H1 (cell line): ENCODE results near the gene CACNA1C. TPM values are rescaled to one million over a fixed set of nuclear protein-coding genes. Genes with fewer than 3 reads are reported as not detected.

Experiments
- CBX5 ChIP-seq: fragments of 300-800, 300-1000 bp; sonication (generic); IDR thresholded peaks from 2 replicates; pipeline ENCODE4 v1.7.1; 2016; ENCODE audit warnings: antibody characterized with exemption, low read length, low read depth
- CEBPB ChIP-seq: IDR thresholded peaks from 2 replicates; pipeline ENCODE4 v1.6.1; 2012; ENCODE audit warnings: low read depth, low read length
- EGR1 ChIP-seq: IDR thresholded peaks from 2 replicates; pipeline ENCODE4 v1.6.1; 2011; ENCODE audit warnings: low read depth, low read length, borderline replicate concordance
- EP300 ChIP-seq, 2 experiments: IDR thresholded peaks; 1 replicate in 1 of 2; 2 replicates in 1 of 2; pipeline ENCODE4 v1.6.1; 2011 to 2012; ENCODE audit warnings: low read depth in 2 of 2, low read length in 2 of 2, mild to moderate bottlenecking in 2 of 2, borderline replicate concordance in 1 of 2, inconsistent platforms in 1 of 2, moderate library complexity in 1 of 2
- GABPA ChIP-seq: IDR thresholded peaks from 2 replicates; pipeline ENCODE4 v1.6.1; 2011; ENCODE audit warnings: mild to moderate bottlenecking, low read length, moderate library complexity, borderline replicate concordance; ENCODE audit not compliant: insufficient read depth
- GTF2F1 ChIP-seq: IDR thresholded peaks from 2 replicates; pipeline ENCODE4 v1.6.1; 2012; ENCODE audit warnings: low read depth, low read length, improper control_type of control experiment, borderline replicate concordance
- HDAC2 ChIP-seq, 2 experiments: fragments of 300-600 bp in 1 of 2; sonication (generic) in 1 of 2; IDR thresholded peaks; 2 replicates each; pipeline ENCODE4 v1.6.1; 2011 to 2012; ENCODE audit warnings: low read depth in 2 of 2, low read length in 2 of 2, mild to moderate bottlenecking in 2 of 2, moderate library complexity in 2 of 2, borderline replicate concordance in 1 of 2, inconsistent platforms in 1 of 2
- KDM5A ChIP-seq: fragments of 200-600 bp; IDR thresholded peaks from 2 replicates; pipeline ENCODE4 v1.7.1; 2012; ENCODE audit warnings: mild to moderate bottlenecking, low read length, inconsistent platforms, mixed read lengths
- NANOG ChIP-seq: IDR thresholded peaks from 2 replicates; pipeline ENCODE4 v1.6.1; 2011; ENCODE audit warnings: low read length, low read depth, mild to moderate bottlenecking, inconsistent platforms; ENCODE audit not compliant: insufficient read depth, poor library complexity, severe bottlenecking
- NRF1 ChIP-seq: IDR thresholded peaks from 2 replicates; pipeline ENCODE4 v1.6.1; 2011; ENCODE audit warnings: mild to moderate bottlenecking, low read depth, low read length, improper control_type of control experiment
- PHF8 ChIP-seq: fragments of 200-600 bp; sonication (generic); conservative IDR thresholded peaks from 2 replicates; pipeline ENCODE4 v1.7.1; 2012; ENCODE audit warnings: low read depth, mild to moderate bottlenecking, inconsistent platforms, low read length, moderate library complexity
- POU5F1 ChIP-seq: IDR thresholded peaks from 2 replicates; pipeline ENCODE4 v1.6.1; 2011; ENCODE audit warnings: low read depth, mild to moderate bottlenecking, low read length, moderate library complexity
- RAD21 ChIP-seq, 2 experiments: IDR thresholded peaks in 1 of 2; conservative IDR thresholded peaks in 1 of 2; 2 replicates each; pipeline ENCODE4 v1.6.1; 2011; ENCODE audit warnings: low read depth in 2 of 2, low read length in 2 of 2, improper control_type of control experiment in 1 of 2, inconsistent platforms in 1 of 2, mild to moderate bottlenecking in 1 of 2, moderate library complexity in 1 of 2
- RBBP5 ChIP-seq: IDR thresholded peaks from 2 replicates; pipeline ENCODE4 v1.7.1; 2012; ENCODE audit warnings: low read depth, mild to moderate bottlenecking, inconsistent platforms, low read length, moderate library complexity, borderline replicate concordance
- RNF2 ChIP-seq: fragments of 200-900, 300-1000 bp; sonication (generic); IDR thresholded peaks from 2 replicates; pipeline ENCODE4 v1.7.1; 2016; ENCODE audit warnings: borderline replicate concordance, low read depth, mild to moderate bottlenecking, antibody characterized with exemption, low read length; ENCODE audit not compliant: poor library complexity, severe bottlenecking; ENCODE audit errors: missing control alignments
- SIN3A ChIP-seq, 2 experiments: IDR thresholded peaks in 1 of 2; conservative IDR thresholded peaks in 1 of 2; 2 replicates each; pipeline ENCODE4 v1.6.1; 2011 to 2012; ENCODE audit warnings: low read length in 2 of 2, improper control_type of control experiment in 1 of 2, low read depth in 1 of 2, mild to moderate bottlenecking in 1 of 2
- SP1 ChIP-seq: IDR thresholded peaks from 2 replicates; pipeline ENCODE4 v1.6.1; 2011; ENCODE audit warnings: low read depth, low read length
- SP4 ChIP-seq: IDR thresholded peaks from 2 replicates; pipeline ENCODE4 v1.6.1; 2012; ENCODE audit warnings: low read length, inconsistent platforms
- TAF1 ChIP-seq: IDR thresholded peaks from 2 replicates; pipeline ENCODE4 v1.6.1; 2011; ENCODE audit warnings: mild to moderate bottlenecking, low read depth, low read length
- TAF7 ChIP-seq: optimal IDR thresholded peaks from 2 replicates; pipeline ENCODE3; 2011; ENCODE audit warnings: low read depth, mild to moderate bottlenecking, inconsistent platforms, low read length, moderate library complexity, borderline replicate concordance
- TEAD4 ChIP-seq: IDR thresholded peaks from 2 replicates; pipeline ENCODE4 v1.6.1; 2012; ENCODE audit warnings: low read depth, low read length, inconsistent platforms, mixed read lengths
- ZNF274 ChIP-seq: IDR thresholded peaks from 2 replicates; pipeline ENCODE4 v1.7.0; 2012; ENCODE audit warnings: low read length, borderline replicate concordance; ENCODE audit errors: extremely low read depth
- polyA plus RNA-seq, 7 experiments: library from polyadenylated mRNA; depleted of rRNA in 3 of 7; stranded (reverse) in 5 of 7; unstranded in 2 of 7; fragments of >200 nt in 5 of 7; fragments of 200-250 nt in 2 of 7; gene quantifications; 1 replicate in 5 of 7; 2 replicates in 1 of 7; 4 replicates in 1 of 7; pipeline versions ENCODE4 v1.2.1 to v1.2.3, GENCODE V29; 2011 to 2013; ENCODE audit warnings: missing spikeins in 2 of 7, mixed read lengths in 2 of 7
- total RNA-seq: library from RNA; stranded (reverse); fragmentation: NEBNext Ultra II Directional; extraction: Animal tissue kit (Norgen Biotek cat#: 25700); gene quantifications from 2 replicates; pipeline ENCODE4 v1.2.1, GENCODE V29; 2021

CACNA1C gene
- total and polyA plus RNA-seq, 2 of the 8 experiments (the other 6 are each of a cell fraction or from before 2014, with no cell fraction given): 1.3 TPM

DNA sequence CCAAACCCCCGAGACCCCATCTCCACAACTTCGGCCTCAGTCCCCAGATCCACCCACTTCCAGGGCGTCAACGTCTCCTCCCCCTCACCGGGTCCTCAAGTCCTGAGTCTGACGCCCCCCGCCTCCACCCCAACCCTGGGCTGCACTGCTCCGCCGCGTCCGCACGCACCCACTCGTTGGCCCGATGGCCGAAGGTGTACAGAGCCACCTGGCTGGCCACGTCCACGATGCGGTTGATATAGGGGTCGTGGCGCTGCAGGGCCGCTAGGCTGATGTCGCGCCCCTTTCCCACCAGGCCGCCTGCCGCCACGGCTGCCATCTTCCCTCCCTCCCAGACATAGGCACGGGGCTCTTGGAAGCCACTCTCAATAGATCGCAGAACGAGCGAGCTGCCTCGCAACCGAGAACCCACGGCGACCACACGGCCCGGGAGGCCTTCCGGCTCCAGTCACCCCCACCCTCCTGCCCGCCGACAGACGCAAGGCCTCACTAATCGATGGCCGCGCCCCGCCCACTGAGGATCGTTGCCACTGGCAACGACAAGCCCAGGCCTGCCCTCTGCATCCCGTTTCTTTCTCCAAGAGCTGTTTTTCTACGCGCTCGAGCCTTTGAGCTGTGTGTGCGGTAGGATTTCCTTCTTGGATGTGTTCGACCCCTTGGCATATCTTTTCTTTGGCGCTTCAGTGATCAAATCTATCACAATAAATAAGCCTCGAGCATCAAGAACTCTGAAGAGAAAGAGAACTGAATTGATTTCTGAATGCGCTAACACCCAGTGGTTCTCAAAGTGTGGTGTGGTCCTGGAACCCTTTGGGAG, 48.5 kb upstream of the CACNA1C start, which contains the start of gene DCP1B (continued):
- TF ChIP-seq NANOG (no peak), CEBPB (no peak), HDAC2 (IDR thresholded peaks at IDR 0.05; ENCODE audit: borderline replicate concordance in 1 of 2, low read depth in 2 of 2, low read length in 2 of 2) (peak in 1 of 2 experiments; percentile 79; a peak in 1 of 4 replicates), TEAD4 (no peak), KDM5A (peak; percentile 74), CBX5 (no peak), RNF2 (no peak), SIN3A (conservative IDR thresholded peaks at IDR 0.05 in 1 of 2, IDR thresholded peaks at IDR 0.05 in 1 of 2; ENCODE audit: low read depth in 1 of 2, low read length in 2 of 2) (peak; percentile 27 to 48; a peak in 2 of 4 replicates), POU5F1 (no peak), EGR1 (peak; percentile 89), NRF1 (no peak), TAF7 (no peak), ZNF274 (no peak), TAF1 (peak; percentile 50), RAD21 (IDR thresholded peaks at IDR 0.05 in 1 of 2, conservative IDR thresholded peaks at IDR 0.05 in 1 of 2; ENCODE audit: low read depth in 2 of 2, low read length in 2 of 2) (no peak), RBBP5 (peak; percentile 99), SP1 (peak; percentile 79), PHF8 (peak; percentile 84), GABPA (no peak), SP4 (no peak; the same call in 1 of the 2 replicates), EP300 (IDR thresholded peaks at IDR 0.05; ENCODE audit: borderline replicate concordance in 1 of 2, low read depth in 2 of 2, low read length in 2 of 2) (0 out of 3 replicates have a peak, but pooled peaks of 1 of the 2 experiments have one; percentile 19), GTF2F1 (0 out of 2 replicates have a peak, but pooled peaks have one; percentile 10)
